Forelimb muscle (tissue), 1 donor: ENCODE measurements around the gene RFWD3. TPM values are rescaled to one million over a fixed set of nuclear protein-coding genes. Genes with fewer than 3 reads are reported as not detected.
"Not testable (repeated sequence)": the region's sequence is repeated elsewhere in the genome, so short reads cannot be mapped to it uniquely, and the experiment has no call there.

Source experiments
- DNase-seq: peaks from one replicate; pipeline ENCODE4 v3.0.0-alpha.2; 2013; ENCODE audit warnings: low read depth
- polyA plus RNA-seq: library from polyadenylated mRNA; unstranded; fragments of 120-200 nt; gene quantifications from one replicate; pipeline ENCODE4 v1.2.1, GENCODE V29; 2013; ENCODE audit not compliant: insufficient read length

Gene RFWD3
- polyA plus RNA-seq, 1 donor: 9.1 TPM

GRCh38 chr16:74661064-74661463, 5.6 kb downstream of the RFWD3 start:
- no peak for DNase-seq

- DNase-seq: no peak
Measured at GRCh38 chr16:74660383-74660782, 6.3 kb downstream of the RFWD3 start.

GRCh38 chr16:74659041-74659440, 7.6 kb downstream of the RFWD3 start:
- no peak for DNase-seq

- no peak for DNase-seq
Measured at GRCh38 chr16:74657870-74658642, 8.6 kb downstream of the RFWD3 start.

- no peak for DNase-seq
Measured at GRCh38 chr16:74654536-74655050, 12.1 kb downstream of the RFWD3 start.

- DNase-seq: not testable (repeated sequence)
Measured at GRCh38 chr16:74652883-74653282, 13.8 kb downstream of the RFWD3 start.

DNA sequence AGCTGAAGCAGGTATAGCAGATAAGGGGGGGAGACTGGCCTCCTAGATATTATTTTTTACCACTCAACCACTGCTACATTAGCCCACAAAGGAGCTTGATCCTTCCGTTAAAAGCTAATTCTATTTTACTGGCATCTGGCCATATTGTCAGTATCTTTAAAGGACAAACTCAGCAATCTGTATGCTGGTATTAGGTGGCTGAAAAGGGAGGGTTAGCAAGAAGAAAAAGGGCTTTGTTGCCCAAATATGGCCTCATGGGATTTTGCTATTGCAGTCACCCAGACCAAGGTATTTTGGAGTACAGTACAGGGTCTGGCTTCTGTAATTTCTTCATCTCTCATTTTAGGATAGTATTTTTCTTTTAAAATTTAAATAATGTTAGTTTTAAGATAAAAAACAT, 14.4 kb downstream of the RFWD3 start:
- no peak for DNase-seq

DNA sequence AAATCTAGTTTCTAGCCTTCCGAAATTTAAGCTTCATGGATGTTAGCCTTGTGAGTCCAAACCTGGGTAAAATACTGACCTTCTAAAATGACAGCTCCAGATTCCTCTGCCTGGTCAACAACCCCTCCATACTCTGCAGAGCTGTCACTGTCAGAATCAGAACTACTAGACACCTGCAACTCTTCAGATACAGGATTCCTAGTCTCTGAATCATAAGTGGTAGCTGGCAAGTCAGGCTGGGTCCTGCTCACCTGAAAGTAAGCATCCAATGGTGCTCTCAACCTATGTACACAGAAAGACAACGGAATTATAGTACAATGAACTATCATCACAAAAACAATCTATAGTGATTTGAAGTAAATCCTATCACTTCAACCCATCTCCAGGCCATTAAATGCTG, 14.8 kb downstream of the RFWD3 start:
- DNase-seq: no peak

DNA sequence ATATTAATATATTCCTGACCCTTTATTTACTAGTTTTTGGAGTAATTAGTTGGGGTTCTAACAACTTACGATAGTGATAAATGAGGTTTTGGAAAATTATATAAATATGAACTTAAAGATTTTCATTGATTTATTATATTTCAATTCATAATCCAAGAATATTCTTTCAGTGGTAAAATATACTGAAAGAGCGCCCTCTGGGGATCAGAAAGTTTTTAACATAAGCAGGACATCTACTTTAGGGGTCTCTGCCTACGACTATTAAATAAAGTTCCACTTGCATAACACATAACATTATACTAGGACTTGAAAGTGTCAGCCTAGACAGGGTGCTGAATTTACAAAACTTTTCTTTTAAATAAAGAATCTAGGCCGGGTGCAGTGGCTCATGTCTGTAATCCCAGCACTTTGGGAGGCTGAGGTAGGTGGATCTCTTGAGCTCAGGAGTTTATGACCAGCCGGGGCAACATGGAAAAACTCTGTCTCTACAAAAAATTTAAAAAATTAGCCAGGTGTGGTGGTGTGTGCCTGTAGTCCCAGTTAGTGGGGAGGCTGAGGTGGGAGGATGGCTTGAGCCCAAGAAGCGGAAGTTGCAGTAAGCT, 15.6 kb downstream of the RFWD3 start:
- no peak for DNase-seq

DNA sequence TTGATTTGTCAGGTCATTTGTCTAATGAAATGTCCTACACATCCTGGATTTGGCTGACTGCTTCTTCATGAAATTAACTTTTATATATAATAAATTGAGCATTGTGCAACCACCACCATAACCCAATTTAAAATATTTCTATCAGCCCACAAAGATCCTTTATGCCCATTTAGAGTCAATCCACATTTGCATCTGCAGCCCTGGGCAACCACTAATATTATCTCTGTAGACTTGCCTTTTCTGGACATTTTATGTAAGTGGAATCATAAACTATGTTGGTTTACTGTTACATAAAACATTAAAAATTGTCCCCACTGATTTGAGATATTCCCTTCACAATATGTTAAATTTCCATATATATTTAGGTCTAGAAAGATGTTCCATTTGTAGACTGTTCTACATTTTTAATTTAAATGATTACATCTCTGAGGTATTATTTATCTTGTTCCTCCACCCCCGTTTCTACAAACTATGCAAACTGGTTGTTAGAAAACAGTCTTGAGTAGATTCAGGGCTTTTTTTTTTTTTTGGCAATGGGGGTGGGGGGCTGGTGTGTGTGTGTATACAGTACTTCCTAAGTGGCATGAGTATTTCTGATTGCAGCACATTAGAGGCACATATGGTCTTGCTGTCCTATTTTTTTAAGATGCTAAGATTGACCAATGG, 16.7 kb downstream of the RFWD3 start:
- DNase-seq: no peak

DNA sequence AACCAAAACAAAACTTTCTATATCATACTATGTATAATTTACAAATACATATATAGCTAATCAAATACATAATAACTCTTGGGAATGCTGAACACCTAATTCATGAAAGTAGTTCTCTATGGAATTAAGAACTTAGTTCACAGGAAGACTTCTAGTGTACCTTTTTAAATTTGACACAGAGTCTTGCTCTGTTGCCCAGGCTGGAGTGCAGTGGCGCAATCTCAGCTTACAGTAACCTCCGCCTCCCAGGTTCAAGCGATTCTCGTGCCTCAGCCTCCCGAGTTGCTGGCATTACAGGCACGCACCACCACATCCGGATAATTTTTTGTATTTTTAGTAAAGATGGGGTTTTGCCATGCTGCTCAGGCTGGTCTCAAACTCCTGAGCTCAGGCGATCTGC, 24.7 kb downstream of the RFWD3 start:
- no peak for DNase-seq

- DNase-seq: no peak
Measured at GRCh38 chr16:74637742-74638453, 28.8 kb downstream of the RFWD3 start.

GRCh38 chr16:74635303-74635702, 31.4 kb downstream of the RFWD3 start:
- no peak for DNase-seq

DNA sequence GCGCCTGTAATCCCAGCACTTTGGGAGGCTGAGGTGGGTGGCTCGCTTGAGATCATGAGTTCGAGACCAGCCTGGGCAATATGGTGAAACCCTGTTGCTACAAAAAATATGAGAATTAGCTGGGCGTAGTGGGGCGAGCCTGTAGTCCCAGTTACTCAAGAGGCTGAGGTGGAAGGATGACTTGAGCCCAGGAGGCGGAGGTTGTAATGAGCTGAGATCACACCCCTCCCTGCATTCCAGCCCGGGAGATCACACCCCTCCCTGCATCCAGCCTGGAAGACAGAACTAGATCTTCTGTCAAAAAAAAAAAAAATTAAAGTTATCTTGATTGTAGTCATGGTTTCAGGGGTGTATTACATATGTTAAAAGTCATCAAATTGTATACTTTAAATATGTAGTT, 33.0 kb downstream of the RFWD3 start:
- no peak for DNase-seq

- DNase-seq: no peak
Measured at GRCh38 chr16:74627506-74628220, 39.0 kb downstream of the RFWD3 start.

GRCh38 chr16:74626741-74627416, 39.8 kb downstream of the RFWD3 start:
- DNase-seq: no peak

- no peak for DNase-seq
Measured at GRCh38 chr16:74625500-74626350, 41.0 kb downstream of the RFWD3 start.

DNA sequence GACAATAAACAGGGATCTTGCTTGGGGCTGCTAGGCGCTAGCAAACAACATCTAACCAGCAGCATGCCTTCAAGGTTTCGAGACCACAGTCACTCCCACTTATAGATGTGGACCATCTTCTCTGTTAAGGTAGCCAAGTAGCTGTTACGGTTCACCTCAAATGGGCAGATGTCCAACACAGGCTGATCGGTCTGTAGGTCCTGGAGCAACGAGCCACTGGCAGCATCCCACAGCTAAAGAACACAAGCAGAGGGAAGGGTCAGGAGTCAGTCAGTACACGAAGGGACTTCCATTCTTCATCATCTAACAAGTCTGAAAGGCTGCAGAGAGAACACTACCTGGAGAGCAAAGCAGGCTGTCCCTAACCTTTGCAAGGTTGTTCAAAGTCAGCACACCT, 42.8 kb downstream of the RFWD3 start:
- no peak for DNase-seq

- peak; percentile 32 for DNase-seq
Measured at GRCh38 chr16:74623214-74623838, 43.4 kb downstream of the RFWD3 start.
